NCI-H2081 treated with DMSO at 0.1 percent for 48 hours (cell line): Measurements from ENCODE around the gene NRP1.
"Not testable (repeated sequence)": the region's sequence is repeated elsewhere in the genome, so short reads cannot be mapped to it uniquely, and the experiment has no call there.

Experiments used
- DNase-seq: peaks from one replicate; lab custom pipeline; 2025; lab: John Stamatoyannopoulos, UW

The NRP1 gene

GRCh38 chr10:33237736-33238624 is 96.5 kb downstream of the NRP1 start:
- no peak for DNase-seq

GRCh38 chr10:33236916-33237315 is 97.6 kb downstream of the NRP1 start:
- no peak for DNase-seq

GRCh38 chr10:33235951-33236350 is 98.5 kb downstream of the NRP1 start:
- DNase-seq: no peak

GRCh38 chr10:33235251-33235884 is 99.1 kb downstream of the NRP1 start:
- DNase-seq: no peak

GRCh38 chr10:33234831-33235237 is 99.6 kb downstream of the NRP1 start:
- DNase-seq: no peak

- DNase-seq: no peak
These were observed 100.8 kb downstream of the NRP1 start for GRCh38 chr10:33233635-33234034.

- peak; percentile 23 for DNase-seq
These were observed 101.2 kb downstream of the NRP1 start for GRCh38 chr10:33233221-33233620.

GRCh38 chr10:33231621-33232350 is 102.7 kb downstream of the NRP1 start:
- no peak for DNase-seq

GRCh38 chr10:33229949-33230267 is 104.6 kb downstream of the NRP1 start:
- no peak for DNase-seq

GRCh38 chr10:33229252-33229948 is 105.1 kb downstream of the NRP1 start:
- DNase-seq: no peak

GRCh38 chr10:33228426-33228825 is 106.0 kb downstream of the NRP1 start:
- DNase-seq: no peak

GRCh38 chr10:33227489-33227888 is 107.0 kb downstream of the NRP1 start:
- no peak for DNase-seq

- DNase-seq: no peak
These were observed 110.1 kb downstream of the NRP1 start for GRCh38 chr10:33224251-33224965.

- DNase-seq: no peak
These were observed 111.0 kb downstream of the NRP1 start for GRCh38 chr10:33223326-33224000.

- DNase-seq: not testable (repeated sequence)
These were observed 112.2 kb downstream of the NRP1 start for GRCh38 chr10:33222304-33222703.

- DNase-seq: no peak
These were observed 116.6 kb downstream of the NRP1 start for GRCh38 chr10:33217854-33218253.

- DNase-seq: peak; percentile 77
These were observed 117.6 kb downstream of the NRP1 start for GRCh38 chr10:33216661-33217427.

GRCh38 chr10:33215635-33216034 is 118.8 kb downstream of the NRP1 start:
- no peak for DNase-seq

- no peak for DNase-seq
These were observed 119.3 kb downstream of the NRP1 start for GRCh38 chr10:33215154-33215553.

- DNase-seq: no peak
These were observed 120.3 kb downstream of the NRP1 start for GRCh38 chr10:33214174-33214573.
